GM12878 (cell line): ENCODE measurements around the gene RNLS.

Experiments
- BCL11A ChIP-seq: IDR thresholded peaks from 2 replicates; pipeline ENCODE4 v1.6.1; 2011; ENCODE audit warnings: low read depth, low read length
- CBFB ChIP-seq: IDR thresholded peaks from 2 replicates; pipeline ENCODE4 v1.6.1; 2016; ENCODE audit warnings: antibody characterized with exemption, low read depth
- CHD4 ChIP-seq: fragments of 200-600 bp; sonication (generic); IDR thresholded peaks from 2 replicates; pipeline ENCODE4 v1.6.1; 2016; ENCODE audit warnings: mild to moderate bottlenecking
- FOXK2 ChIP-seq: fragments of 450-650 bp; IDR thresholded peaks from 2 replicates; pipeline ENCODE4 v1.6.1; 2017; ENCODE audit warnings: mild to moderate bottlenecking, moderate library complexity
- IKZF1 ChIP-seq: fragments of 450-650 bp; conservative IDR thresholded peaks from 2 replicates; pipeline ENCODE4 v1.6.1; 2017; ENCODE audit warnings: antibody characterized with exemption, mild to moderate bottlenecking
- MXI1 ChIP-seq: fragments of 150-350 bp; IDR thresholded peaks from 2 replicates; pipeline ENCODE4 v1.6.1; 2011; ENCODE audit warnings: low read depth, mild to moderate bottlenecking, inconsistent platforms, low read length, improper control_type of control experiment
- POLR2A ChIP-seq: IDR thresholded peaks from 2 replicates; pipeline ENCODE4 v1.6.1; 2011; ENCODE audit warnings: low read depth, mild to moderate bottlenecking, low read length
- RUNX3 ChIP-seq: IDR thresholded peaks from 2 replicates; pipeline ENCODE4 v1.6.1; 2012; ENCODE audit warnings: low read length, inconsistent platforms

DNA sequence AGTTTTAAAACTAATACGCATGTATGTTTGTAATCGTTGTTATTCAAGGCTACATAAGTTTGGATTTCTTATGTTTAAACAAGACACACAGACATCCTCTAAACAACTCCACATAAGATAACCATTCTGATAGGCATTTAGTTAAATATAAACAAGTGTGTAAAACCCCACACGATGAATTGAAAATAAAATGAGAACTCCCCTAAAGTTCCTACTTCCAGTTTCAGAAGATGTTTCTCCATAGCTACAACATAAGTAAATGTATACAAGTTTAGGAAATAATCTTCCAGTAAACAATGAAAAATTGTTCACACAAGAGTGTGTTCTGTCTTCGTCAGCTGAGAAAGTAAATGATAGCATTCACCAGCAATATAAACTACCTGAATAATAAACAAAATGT is 246.8 kb downstream of the RNLS start:
- TF ChIP-seq FOXK2: no peak
- no peak for TF ChIP-seq POLR2A
- TF ChIP-seq IKZF1: no peak
- no peak for TF ChIP-seq CBFB
- no peak for TF ChIP-seq CHD4
- TF ChIP-seq RUNX3: no peak
- TF ChIP-seq MXI1: no peak
- no peak for TF ChIP-seq BCL11A
